Mesothelial cell of epicardium (in vitro differentiated cells): ENCODE results near the gene KCNJ3. TPM values are rescaled to one million over a fixed set of nuclear protein-coding genes. Genes with fewer than 3 reads are reported as not detected.

Experiments
- DNase-seq, 2 experiments: peaks; one replicate each; pipeline ENCODE4 v3.0.0; 2021; ENCODE audit warnings: low spot score in 2 of 2; ENCODE audit not compliant: unreplicated experiment in 2 of 2
- H3K27ac Mint-ChIP-seq: 2 replicates; pipeline ENCODE4 v1.8.0; 2021; ENCODE audit warnings: mixed read lengths
- H3K27me3 Mint-ChIP-seq: 2 replicates; pipeline ENCODE4 v1.8.0; 2021; ENCODE audit warnings: low read depth, mixed read lengths
- H3K36me3 Mint-ChIP-seq: 2 replicates; pipeline ENCODE4 v1.8.0; 2021; ENCODE audit warnings: mixed read lengths
- H3K4me1 Mint-ChIP-seq: 2 replicates; pipeline ENCODE4 v1.8.0; 2021; ENCODE audit warnings: mixed read lengths
- H3K4me3 Mint-ChIP-seq: 2 replicates; pipeline ENCODE4 v1.8.0; 2021; ENCODE audit warnings: mild to moderate bottlenecking, moderate library complexity, mixed read lengths
- H3K9me3 Mint-ChIP-seq: 2 replicates; pipeline ENCODE4 v1.8.0; 2021; ENCODE audit warnings: mixed read lengths
- total RNA-seq: library from RNA; stranded (reverse); gene quantifications from 3 replicates; pipeline ENCODE4 v1.2.1, GENCODE V29; 2021
- TF ChIP-seq, protein P1 (sequence below): fragments of 200-600 bp; sonication (generic); IDR thresholded peaks from one replicate; pipeline ENCODE4 v1.5.0; 2021; ENCODE audit warnings: antibody characterized with exemption; ENCODE audit not compliant: unreplicated experiment

The KCNJ3 gene
- total RNA-seq, 1 donor from 2014 or later: 1.4 TPM

DNA sequence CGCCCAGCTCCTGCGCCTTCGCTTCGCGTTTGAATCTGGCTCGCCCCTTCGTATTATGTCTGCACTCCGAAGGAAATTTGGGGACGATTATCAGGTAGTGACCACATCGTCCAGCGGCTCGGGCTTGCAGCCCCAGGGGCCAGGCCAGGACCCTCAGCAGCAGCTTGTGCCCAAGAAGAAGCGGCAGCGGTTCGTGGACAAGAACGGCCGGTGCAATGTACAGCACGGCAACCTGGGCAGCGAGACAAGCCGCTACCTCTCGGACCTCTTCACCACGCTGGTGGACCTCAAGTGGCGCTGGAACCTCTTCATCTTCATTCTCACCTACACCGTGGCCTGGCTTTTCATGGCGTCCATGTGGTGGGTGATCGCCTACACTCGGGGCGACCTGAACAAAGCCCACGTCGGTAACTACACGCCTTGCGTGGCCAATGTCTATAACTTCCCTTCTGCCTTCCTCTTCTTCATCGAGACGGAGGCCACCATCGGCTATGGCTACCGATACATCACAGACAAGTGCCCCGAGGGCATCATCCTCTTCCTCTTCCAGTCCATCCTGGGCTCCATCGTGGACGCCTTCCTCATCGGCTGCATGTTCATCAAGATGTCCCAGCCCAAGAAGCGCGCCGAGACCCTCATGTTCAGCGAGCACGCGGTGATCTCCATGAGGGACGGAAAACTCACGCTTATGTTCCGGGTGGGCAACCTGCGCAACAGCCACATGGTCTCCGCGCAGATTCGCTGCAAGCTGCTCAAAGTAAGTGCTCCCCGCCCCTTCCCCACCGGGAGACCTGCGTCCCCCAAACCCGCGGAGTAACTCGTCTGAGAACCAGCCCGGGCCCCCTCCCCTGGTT is 453 bp downstream of the KCNJ3 start:
- Mint-ChIP-seq H3K27ac (no peak overlapping the region), H3K4me3 (peak overlapping the region; percentile 67), H3K9me3 (no peaks in the 10 kb centered on the region), H3K4me1 (peaks cover 26% of the 10 kb centered on the region), H3K27me3 (peaks cover 46% of the 10 kb centered on the region), H3K36me3 (peaks cover 1% of the 10 kb centered on the region)
- TF ChIP-seq, protein P1, sequence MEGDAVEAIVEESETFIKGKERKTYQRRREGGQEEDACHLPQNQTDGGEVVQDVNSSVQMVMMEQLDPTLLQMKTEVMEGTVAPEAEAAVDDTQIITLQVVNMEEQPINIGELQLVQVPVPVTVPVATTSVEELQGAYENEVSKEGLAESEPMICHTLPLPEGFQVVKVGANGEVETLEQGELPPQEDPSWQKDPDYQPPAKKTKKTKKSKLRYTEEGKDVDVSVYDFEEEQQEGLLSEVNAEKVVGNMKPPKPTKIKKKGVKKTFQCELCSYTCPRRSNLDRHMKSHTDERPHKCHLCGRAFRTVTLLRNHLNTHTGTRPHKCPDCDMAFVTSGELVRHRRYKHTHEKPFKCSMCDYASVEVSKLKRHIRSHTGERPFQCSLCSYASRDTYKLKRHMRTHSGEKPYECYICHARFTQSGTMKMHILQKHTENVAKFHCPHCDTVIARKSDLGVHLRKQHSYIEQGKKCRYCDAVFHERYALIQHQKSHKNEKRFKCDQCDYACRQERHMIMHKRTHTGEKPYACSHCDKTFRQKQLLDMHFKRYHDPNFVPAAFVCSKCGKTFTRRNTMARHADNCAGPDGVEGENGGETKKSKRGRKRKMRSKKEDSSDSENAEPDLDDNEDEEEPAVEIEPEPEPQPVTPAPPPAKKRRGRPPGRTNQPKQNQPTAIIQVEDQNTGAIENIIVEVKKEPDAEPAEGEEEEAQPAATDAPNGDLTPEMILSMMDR: no peak
- DNase-seq: no peak

DNA sequence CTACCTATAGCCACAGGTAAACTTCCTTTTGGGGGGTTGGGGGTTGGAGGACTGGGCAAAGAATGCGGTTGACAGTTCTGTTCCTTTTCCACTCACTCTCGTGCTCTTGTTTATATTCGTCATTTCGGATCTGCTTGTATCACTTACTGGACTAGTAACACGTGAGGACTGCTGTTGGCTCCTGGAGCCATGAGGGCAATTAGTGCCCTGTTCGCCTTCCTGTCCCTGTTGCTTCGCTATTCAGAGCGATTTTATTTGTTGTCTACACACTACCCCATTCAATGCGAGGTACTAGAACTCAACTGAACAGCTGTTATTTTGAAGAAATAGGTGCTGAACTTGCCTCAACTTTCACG is 1.1 kb downstream of the KCNJ3 start:
- Mint-ChIP-seq H3K36me3 (peaks cover 1% of the 10 kb centered on the region), H3K27me3 (peaks cover 46% of the 10 kb centered on the region), H3K4me3 (peak overlapping the region; percentile 67), H3K4me1 (peaks cover 22% of the 10 kb centered on the region), H3K27ac (no peak overlapping the region), H3K9me3 (no peaks in the 10 kb centered on the region)
- no peak for DNase-seq
- TF ChIP-seq, protein P1: no peak

- no peak for DNase-seq
- Mint-ChIP-seq H3K9me3 (no peaks in the 10 kb centered on the region), H3K4me1 (peaks cover 20% of the 10 kb centered on the region), H3K36me3 (peaks cover 1% of the 10 kb centered on the region), H3K4me3 (no peak overlapping the region), H3K27me3 (peaks cover 46% of the 10 kb centered on the region), H3K27ac (no peak overlapping the region)
- TF ChIP-seq, protein P1: no peak
Measured at GRCh38 chr2:154700136-154700535, 1.6 kb downstream of the KCNJ3 start.

- no peak for DNase-seq
- Mint-ChIP-seq H3K27ac (no peak overlapping the region), H3K4me3 (no peak overlapping the region), H3K9me3 (no peaks in the 10 kb centered on the region), H3K4me1 (no peaks in the 10 kb centered on the region), H3K27me3 (peaks cover 8% of the 10 kb centered on the region), H3K36me3 (no peaks in the 10 kb centered on the region)
- TF ChIP-seq, protein P1: no peak
Measured at GRCh38 chr2:154704991-154705390, 6.5 kb downstream of the KCNJ3 start.

- Mint-ChIP-seq H3K4me3 (no peak overlapping the region), H3K27ac (no peak overlapping the region), H3K9me3 (no peaks in the 10 kb centered on the region), H3K27me3 (no peaks in the 10 kb centered on the region), H3K36me3 (no peaks in the 10 kb centered on the region), H3K4me1 (no peaks in the 10 kb centered on the region)
- TF ChIP-seq, protein P1: no peak
- no peak for DNase-seq
Measured at GRCh38 chr2:154706660-154707059, 8.2 kb downstream of the KCNJ3 start.
